GM12878 (cell line): Measurements from ENCODE around the gene FABP6.

Source experiments
- ASH2L ChIP-seq: fragments of 300-600, 200-600 bp; sonication (generic); IDR thresholded peaks from 2 replicates; pipeline ENCODE4 v1.6.1; 2017; ENCODE audit warnings: low read depth, mild to moderate bottlenecking, borderline replicate concordance
- MYC ChIP-seq: IDR thresholded peaks from 2 replicates; pipeline ENCODE4 v1.6.1; 2011; ENCODE audit warnings: mild to moderate bottlenecking, low read length, moderate library complexity, inconsistent platforms; ENCODE audit not compliant: insufficient read depth, insufficient replicate concordance, insufficient read length, severe bottlenecking

DNA sequence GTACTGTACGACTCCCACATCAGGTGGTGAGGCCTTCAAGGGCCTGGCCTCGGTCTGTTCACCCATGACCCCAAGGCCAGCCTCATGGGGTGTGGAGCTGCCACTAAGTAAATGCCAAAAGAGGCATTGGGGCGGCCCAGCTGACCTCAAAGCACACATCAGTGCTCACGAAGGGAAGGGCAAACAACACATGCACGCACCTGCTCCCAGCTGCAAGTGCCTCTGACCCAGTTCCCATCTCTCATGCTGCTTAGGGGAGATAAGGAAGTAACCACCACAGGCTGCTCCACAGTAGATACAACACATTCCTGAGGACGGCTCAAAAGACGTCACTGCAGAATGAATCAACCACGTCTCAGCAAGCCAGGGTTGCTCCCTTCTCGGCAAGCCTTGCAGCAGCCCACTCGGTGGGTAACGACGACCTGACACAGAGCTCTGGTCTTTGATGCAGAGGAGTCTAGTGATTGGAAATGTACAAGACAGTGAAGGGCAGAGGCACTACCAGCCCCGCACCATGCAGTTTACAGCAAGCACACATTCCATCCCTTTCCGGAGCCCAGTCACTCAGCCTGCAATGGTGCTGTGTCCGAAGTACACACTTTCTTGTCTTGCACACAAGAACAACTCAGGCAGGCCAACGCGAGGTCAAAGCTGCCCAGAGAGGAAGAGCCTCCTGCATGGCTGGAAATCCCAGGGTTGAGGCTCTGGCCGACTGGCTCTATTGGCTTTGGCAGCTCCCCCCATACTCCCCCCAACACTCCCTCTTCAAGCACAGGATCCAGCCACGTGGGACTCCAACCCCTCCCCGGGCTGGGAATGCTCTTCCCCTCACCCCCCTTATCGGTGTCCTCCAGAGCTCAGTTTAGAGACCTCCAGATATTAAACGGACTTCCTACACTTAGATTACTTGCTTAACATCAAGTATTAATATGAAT, 31.8 kb downstream of the FABP6 start:
- TF ChIP-seq ASH2L: no peak
- no peak for TF ChIP-seq MYC
